ENCODE data around the gene CR1. TPM values are rescaled to one million over a fixed set of nuclear protein-coding genes. Genes with fewer than 3 reads are reported as not detected.
"Not testable (repeated sequence)": the region's sequence is repeated elsewhere in the genome, so short reads cannot be mapped to it uniquely, and the experiment has no call there.

The CR1 gene
- total and polyA plus RNA-seq, 5 donors from 2014 or later: 0.02 to 0.94 (median 0.14) TPM

GRCh38 chr1:207525239-207525638 is 29.3 kb downstream of the CR1 start:
- not testable (repeated sequence) for H3K27ac Mint-ChIP-seq; H3K4me3 ChIP-seq (ENCODE audit: low read depth, low read length); DNase-seq; H3K27ac ChIP-seq (ENCODE audit: insufficient read depth, low read length, poor library complexity, severe bottlenecking); H3K9me3 ChIP-seq (ENCODE audit: control insufficient read depth in 2 of 2, low read length in 2 of 2); H3K4me1 Mint-ChIP-seq; ATAC-seq (ENCODE audit: low read depth in 2 of 2); H3K9me3 Mint-ChIP-seq; H3K36me3 Mint-ChIP-seq; H3K27me3 ChIP-seq (ENCODE audit: control insufficient read depth, insufficient read depth, low read length); H3K4me3 Mint-ChIP-seq; H3K4me1 ChIP-seq (ENCODE audit: control insufficient read depth, insufficient read depth, low read length, poor library complexity, severe bottlenecking); H3K36me3 ChIP-seq (ENCODE audit: control insufficient read depth, insufficient read depth, low read length)
- peaks cover 14% of the 10 kb centered on the region for H3K27me3 Mint-ChIP-seq

GRCh38 chr1:207528401-207528800 is 32.4 kb downstream of the CR1 start:
- H3K36me3 Mint-ChIP-seq; H3K4me3 Mint-ChIP-seq; H3K27me3 ChIP-seq (ENCODE audit: control insufficient read depth, insufficient read depth, low read length); H3K27ac ChIP-seq (ENCODE audit: insufficient read depth, low read length, poor library complexity, severe bottlenecking); H3K4me1 Mint-ChIP-seq; DNase-seq; H3K36me3 ChIP-seq (ENCODE audit: control insufficient read depth, insufficient read depth, low read length); H3K9me3 Mint-ChIP-seq; H3K27me3 Mint-ChIP-seq; H3K4me3 ChIP-seq (ENCODE audit: low read depth, low read length); H3K27ac Mint-ChIP-seq; H3K4me1 ChIP-seq (ENCODE audit: control insufficient read depth, insufficient read depth, low read length, poor library complexity, severe bottlenecking); ATAC-seq (ENCODE audit: low read depth in 2 of 2); H3K9me3 ChIP-seq (ENCODE audit: control insufficient read depth in 2 of 2, low read length in 2 of 2): not testable (repeated sequence)

- H3K4me3 Mint-ChIP-seq; H3K27me3 Mint-ChIP-seq; ATAC-seq (ENCODE audit: low read depth in 2 of 2); H3K4me1 Mint-ChIP-seq; H3K4me1 ChIP-seq (ENCODE audit: control insufficient read depth, insufficient read depth, low read length, poor library complexity, severe bottlenecking); H3K27me3 ChIP-seq (ENCODE audit: control insufficient read depth, insufficient read depth, low read length); DNase-seq; H3K9me3 Mint-ChIP-seq; H3K4me3 ChIP-seq (ENCODE audit: low read depth, low read length); H3K9me3 ChIP-seq (ENCODE audit: control insufficient read depth in 2 of 2, low read length in 2 of 2); H3K36me3 Mint-ChIP-seq; H3K27ac ChIP-seq (ENCODE audit: insufficient read depth, low read length, poor library complexity, severe bottlenecking); H3K36me3 ChIP-seq (ENCODE audit: control insufficient read depth, insufficient read depth, low read length); H3K27ac Mint-ChIP-seq: not testable (repeated sequence)
Measured at GRCh38 chr1:207536263-207536662, 40.3 kb downstream of the CR1 start.

- H3K4me3 ChIP-seq (ENCODE audit: low read depth, low read length); DNase-seq; H3K4me1 ChIP-seq (ENCODE audit: control insufficient read depth, insufficient read depth, low read length, poor library complexity, severe bottlenecking); H3K9me3 ChIP-seq (ENCODE audit: control insufficient read depth in 2 of 2, low read length in 2 of 2); H3K27me3 ChIP-seq (ENCODE audit: control insufficient read depth, insufficient read depth, low read length); ATAC-seq (ENCODE audit: low read depth in 2 of 2); H3K36me3 ChIP-seq (ENCODE audit: control insufficient read depth, insufficient read depth, low read length); H3K4me3 Mint-ChIP-seq; H3K27ac ChIP-seq (ENCODE audit: insufficient read depth, low read length, poor library complexity, severe bottlenecking); H3K27ac Mint-ChIP-seq; H3K27me3 Mint-ChIP-seq; H3K9me3 Mint-ChIP-seq; H3K36me3 Mint-ChIP-seq; H3K4me1 Mint-ChIP-seq: not testable (repeated sequence)
Measured at GRCh38 chr1:207546677-207547357, 50.9 kb downstream of the CR1 start.

GRCh38 chr1:207554823-207555222 is 58.9 kb downstream of the CR1 start:
- not testable (repeated sequence) for ATAC-seq (ENCODE audit: low read depth in 2 of 2); H3K27me3 Mint-ChIP-seq; H3K9me3 Mint-ChIP-seq; H3K9me3 ChIP-seq (ENCODE audit: control insufficient read depth in 2 of 2, low read length in 2 of 2); H3K4me1 Mint-ChIP-seq; H3K27ac Mint-ChIP-seq; H3K27me3 ChIP-seq (ENCODE audit: control insufficient read depth, insufficient read depth, low read length); H3K27ac ChIP-seq (ENCODE audit: insufficient read depth, low read length, poor library complexity, severe bottlenecking); H3K36me3 ChIP-seq (ENCODE audit: control insufficient read depth, insufficient read depth, low read length); H3K4me3 Mint-ChIP-seq; H3K4me3 ChIP-seq (ENCODE audit: low read depth, low read length); H3K36me3 Mint-ChIP-seq; DNase-seq; H3K4me1 ChIP-seq (ENCODE audit: control insufficient read depth, insufficient read depth, low read length, poor library complexity, severe bottlenecking)

GRCh38 chr1:207565546-207566468 is 69.8 kb downstream of the CR1 start:
- Histone ChIP-seq H3K36me3 (ENCODE audit: control insufficient read depth, insufficient read depth, low read length) (no peaks in the 10 kb centered on the region), H3K27ac (ENCODE audit: insufficient read depth, low read length, poor library complexity, severe bottlenecking) (no peak overlapping the region), H3K9me3 (ENCODE audit: control insufficient read depth in 2 of 2, low read length in 2 of 2) (no peaks in the 10 kb centered on the region), H3K4me1 (ENCODE audit: control insufficient read depth, insufficient read depth, low read length, poor library complexity, severe bottlenecking) (no peaks in the 10 kb centered on the region), H3K4me3 (ENCODE audit: low read depth, low read length) (no peak overlapping the region), H3K27me3 (ENCODE audit: control insufficient read depth, insufficient read depth, low read length) (no peaks in the 10 kb centered on the region)
- Mint-ChIP-seq H3K36me3 (no peaks in the 10 kb centered on the region), H3K4me1 (no peaks in the 10 kb centered on the region), H3K4me3 (no peak overlapping the region), H3K9me3 (no peaks in the 10 kb centered on the region), H3K27ac (no peak overlapping the region), H3K27me3 (peaks cover 11% of the 10 kb centered on the region)
- no peak for DNase-seq
- no peak for ATAC-seq (ENCODE audit: low read depth in 2 of 2)

GRCh38 chr1:207571926-207572325 is 76.0 kb downstream of the CR1 start:
- H3K27ac ChIP-seq (ENCODE audit: insufficient read depth, low read length, poor library complexity, severe bottlenecking); ATAC-seq (ENCODE audit: low read depth in 2 of 2): not testable (repeated sequence)

GRCh38 chr1:207573074-207573473 is 77.1 kb downstream of the CR1 start:
- H3K4me3 Mint-ChIP-seq; H3K9me3 ChIP-seq (ENCODE audit: control insufficient read depth in 2 of 2, low read length in 2 of 2); H3K4me1 ChIP-seq (ENCODE audit: control insufficient read depth, insufficient read depth, low read length, poor library complexity, severe bottlenecking); DNase-seq; H3K4me1 Mint-ChIP-seq; H3K27me3 Mint-ChIP-seq; H3K36me3 Mint-ChIP-seq; H3K27ac ChIP-seq (ENCODE audit: insufficient read depth, low read length, poor library complexity, severe bottlenecking); ATAC-seq (ENCODE audit: low read depth in 2 of 2); H3K9me3 Mint-ChIP-seq; H3K36me3 ChIP-seq (ENCODE audit: control insufficient read depth, insufficient read depth, low read length); H3K4me3 ChIP-seq (ENCODE audit: low read depth, low read length); H3K27ac Mint-ChIP-seq; H3K27me3 ChIP-seq (ENCODE audit: control insufficient read depth, insufficient read depth, low read length): not testable (repeated sequence)

More at GRCh38 chr1:207571926-207572325, 76.0 kb downstream of the CR1 start:
- not testable (repeated sequence) for H3K4me1 ChIP-seq (ENCODE audit: control insufficient read depth, insufficient read depth, low read length, poor library complexity, severe bottlenecking); H3K36me3 Mint-ChIP-seq; H3K36me3 ChIP-seq (ENCODE audit: control insufficient read depth, insufficient read depth, low read length); H3K4me3 ChIP-seq (ENCODE audit: low read depth, low read length); H3K4me3 Mint-ChIP-seq; H3K27ac Mint-ChIP-seq; H3K9me3 Mint-ChIP-seq; H3K27me3 Mint-ChIP-seq; H3K27me3 ChIP-seq (ENCODE audit: control insufficient read depth, insufficient read depth, low read length); H3K4me1 Mint-ChIP-seq; H3K9me3 ChIP-seq (ENCODE audit: control insufficient read depth in 2 of 2, low read length in 2 of 2); DNase-seq

Measured in CD4-positive, CD25-positive, alpha-beta regulatory T cell (primary cell).